Measurements from ENCODE around the gene ADCY9. TPM values are rescaled to one million over a fixed set of nuclear protein-coding genes. Genes with fewer than 3 reads are reported as not detected.

The ADCY9 gene
- polyA plus RNA-seq, 3 donors: 0.44 to 9.3 (median 0.67) TPM

DNA sequence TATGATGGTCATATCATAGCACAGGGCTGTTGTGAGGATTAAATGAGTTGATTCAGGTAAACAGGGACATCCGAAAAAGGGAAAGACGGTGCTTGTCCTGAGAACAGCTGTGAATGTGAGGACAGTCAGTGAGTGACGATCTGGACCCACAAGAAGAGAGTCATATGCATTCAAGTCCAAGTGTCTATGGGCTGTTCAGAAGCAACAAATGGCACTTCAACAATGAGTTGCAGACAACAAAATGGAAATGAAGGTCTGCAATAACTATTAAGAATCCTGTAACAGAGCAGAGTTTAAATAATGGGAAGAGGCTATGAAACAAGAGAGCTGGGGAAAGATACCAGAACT lies 100.3 kb downstream of the ADCY9 start:
- H2AFZ ChIP-seq (ENCODE audit: insufficient read depth, low read depth, low read length, poor library complexity, severe bottlenecking): peak overlapping the region; percentile 27
- H3K79me2 ChIP-seq (ENCODE audit: insufficient read depth, low read length): peaks cover 7% of the 10 kb centered on the region
- WGBS (ENCODE audit: insufficient coverage): 32% methylated on average over 3 of the region's 3 CpGs
- peaks cover 2 to 3% of the 10 kb centered on the region in 2 donors for H3K36me3 Mint-ChIP-seq
- H3K4me1 ChIP-seq (ENCODE audit: control insufficient read depth in 1 of 2, insufficient read depth in 2 of 2, low read length in 2 of 2): peaks cover 61 to 62% of the 10 kb centered on the region in 2 donors
- H3K9me3 ChIP-seq (replicated peaks in 1 of 2; ENCODE audit: control insufficient read depth in 1 of 2, insufficient read depth in 1 of 2, low read length in 2 of 2): no peaks in the 10 kb centered on the region
- H3K9me3 Mint-ChIP-seq: peaks cover 0 to 6% (median 0%) of the 10 kb centered on the region in 7 donors
- TF ChIP-seq, protein P1, sequence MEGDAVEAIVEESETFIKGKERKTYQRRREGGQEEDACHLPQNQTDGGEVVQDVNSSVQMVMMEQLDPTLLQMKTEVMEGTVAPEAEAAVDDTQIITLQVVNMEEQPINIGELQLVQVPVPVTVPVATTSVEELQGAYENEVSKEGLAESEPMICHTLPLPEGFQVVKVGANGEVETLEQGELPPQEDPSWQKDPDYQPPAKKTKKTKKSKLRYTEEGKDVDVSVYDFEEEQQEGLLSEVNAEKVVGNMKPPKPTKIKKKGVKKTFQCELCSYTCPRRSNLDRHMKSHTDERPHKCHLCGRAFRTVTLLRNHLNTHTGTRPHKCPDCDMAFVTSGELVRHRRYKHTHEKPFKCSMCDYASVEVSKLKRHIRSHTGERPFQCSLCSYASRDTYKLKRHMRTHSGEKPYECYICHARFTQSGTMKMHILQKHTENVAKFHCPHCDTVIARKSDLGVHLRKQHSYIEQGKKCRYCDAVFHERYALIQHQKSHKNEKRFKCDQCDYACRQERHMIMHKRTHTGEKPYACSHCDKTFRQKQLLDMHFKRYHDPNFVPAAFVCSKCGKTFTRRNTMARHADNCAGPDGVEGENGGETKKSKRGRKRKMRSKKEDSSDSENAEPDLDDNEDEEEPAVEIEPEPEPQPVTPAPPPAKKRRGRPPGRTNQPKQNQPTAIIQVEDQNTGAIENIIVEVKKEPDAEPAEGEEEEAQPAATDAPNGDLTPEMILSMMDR (IDR thresholded peaks at IDR 0.05): no peak
- H3K9ac ChIP-seq (ENCODE audit: insufficient read depth, low read length, poor library complexity, severe bottlenecking): peak overlapping the region; percentile 30
- intact Hi-C loops (cut with micrococcal nuclease): loop anchor here in 1 of 2 donors (5.0 to 10.0 kb wide), 2 partner anchors 54 to 239 kb away; no protein-coding TSS in a partner anchor
- H4K20me1 ChIP-seq (ENCODE audit: insufficient read depth, low read length): no peaks in the 10 kb centered on the region
- no peaks in the 10 kb centered on the region for H3K36me3 ChIP-seq (replicated peaks in 1 of 2; ENCODE audit: control insufficient read depth in 1 of 2, insufficient read depth in 2 of 2, low read length in 2 of 2)
- H3K4me3 Mint-ChIP-seq: peak overlapping the region; percentile 49 to 65
- H3K4me2 ChIP-seq (replicated peaks; ENCODE audit: extremely low read depth, low read length, poor library complexity, severe bottlenecking): peak overlapping the region; percentile 48
- H3K27ac Mint-ChIP-seq: peak overlapping the region; percentile 91 to 99 (median 94)
- H3K27me3 Mint-ChIP-seq (ENCODE audit: low read depth in 3 of 3): peaks cover 0 to 1% (median under 1%) of the 10 kb centered on the region in 3 donors
- H3K27me3 ChIP-seq (ENCODE audit: control insufficient read depth in 2 of 2, insufficient read depth in 2 of 2, low read length in 2 of 2): no peaks in the 10 kb centered on the region
- peaks cover 60% of the 10 kb centered on the region for H3K4me1 Mint-ChIP-seq
- H3K4me3 ChIP-seq (replicated peaks in 1 of 3; ENCODE audit: low read depth in 2 of 3, low read length in 3 of 3): peak overlapping the region in 2 of 3 experiments; percentile 9 to 44
- peak in 2 of 3 donors; percentile 9 to 39 for DNase-seq
- H3K27ac ChIP-seq (ENCODE audit: low read depth in 1 of 2, low read length in 2 of 2): peak overlapping the region; percentile 78 to 84

GRCh38 chr16:4015275-4016004 lies 100.8 kb downstream of the ADCY9 start:
- Histone ChIP-seq H3K36me3 (replicated peaks in 1 of 2; ENCODE audit: control insufficient read depth in 1 of 2, insufficient read depth in 2 of 2, low read length in 2 of 2) (no peaks in the 10 kb centered on the region), H3K9me3 (replicated peaks in 1 of 2; ENCODE audit: control insufficient read depth in 1 of 2, insufficient read depth in 1 of 2, low read length in 2 of 2) (no peaks in the 10 kb centered on the region), H3K4me1 (ENCODE audit: control insufficient read depth in 1 of 2, insufficient read depth in 2 of 2, low read length in 2 of 2) (peaks cover 66 to 68% of the 10 kb centered on the region in 2 donors), H3K79me2 (ENCODE audit: insufficient read depth, low read length) (peaks cover 7% of the 10 kb centered on the region), H3K9ac (ENCODE audit: insufficient read depth, low read length, poor library complexity, severe bottlenecking) (no peak overlapping the region), H2AFZ (ENCODE audit: insufficient read depth, low read depth, low read length, poor library complexity, severe bottlenecking) (no peak overlapping the region), H3K27ac (ENCODE audit: low read depth in 1 of 2, low read length in 2 of 2) (peak overlapping the region in 1 of 2 donors; percentile 78), H3K4me3 (replicated peaks in 1 of 3; ENCODE audit: low read depth in 2 of 3, low read length in 3 of 3) (no peak overlapping the region), H3K27me3 (ENCODE audit: control insufficient read depth in 2 of 2, insufficient read depth in 2 of 2, low read length in 2 of 2) (no peaks in the 10 kb centered on the region), H4K20me1 (ENCODE audit: insufficient read depth, low read length) (no peaks in the 10 kb centered on the region), H3K4me2 (replicated peaks; ENCODE audit: extremely low read depth, low read length, poor library complexity, severe bottlenecking) (no peak overlapping the region)
- intact Hi-C loops (cut with micrococcal nuclease): loop anchor here in 1 of 2 donors (5.0 to 10.0 kb wide), 2 partner anchors 53 to 239 kb away; no protein-coding TSS in a partner anchor
- no peak overlapping the region for H3K4me3 Mint-ChIP-seq
- peaks cover 2 to 4% of the 10 kb centered on the region in 2 donors for H3K36me3 Mint-ChIP-seq
- peak overlapping the region; percentile 91 to 99 (median 94) for H3K27ac Mint-ChIP-seq
- H3K9me3 Mint-ChIP-seq: peaks cover 0 to 6% (median 0%) of the 10 kb centered on the region in 7 donors
- peaks cover 65% of the 10 kb centered on the region for H3K4me1 Mint-ChIP-seq
- peaks cover 0 to 1% (median 0%) of the 10 kb centered on the region in 3 donors for H3K27me3 Mint-ChIP-seq (ENCODE audit: low read depth in 3 of 3)
- 94% methylated on average over 14 of the region's 20 CpGs for WGBS (ENCODE audit: insufficient coverage)
- DNase-seq: no peak
- TF ChIP-seq, protein P1 (IDR thresholded peaks at IDR 0.05): no peak

Measured in CD14-positive monocyte (primary cell).